PC-9 (cell line): ENCODE results near the gene ERAS.

Experiments used
- EZH2 ChIP-seq: fragments of 200-600 bp; sonication (generic); IDR thresholded peaks from 2 replicates; pipeline ENCODE4 v1.8.0; 2017; ENCODE audit warnings: antibody characterized with exemption, low read depth
- TF ChIP-seq, protein P1 (sequence below): fragments of 200-600 bp; sonication (generic); conservative IDR thresholded peaks from 2 replicates; pipeline ENCODE4 v1.6.1; 2017; ENCODE audit warnings: mixed run types, antibody characterized with exemption, mild to moderate bottlenecking, moderate library complexity

- TF ChIP-seq EZH2: no peak
- TF ChIP-seq, protein P1, sequence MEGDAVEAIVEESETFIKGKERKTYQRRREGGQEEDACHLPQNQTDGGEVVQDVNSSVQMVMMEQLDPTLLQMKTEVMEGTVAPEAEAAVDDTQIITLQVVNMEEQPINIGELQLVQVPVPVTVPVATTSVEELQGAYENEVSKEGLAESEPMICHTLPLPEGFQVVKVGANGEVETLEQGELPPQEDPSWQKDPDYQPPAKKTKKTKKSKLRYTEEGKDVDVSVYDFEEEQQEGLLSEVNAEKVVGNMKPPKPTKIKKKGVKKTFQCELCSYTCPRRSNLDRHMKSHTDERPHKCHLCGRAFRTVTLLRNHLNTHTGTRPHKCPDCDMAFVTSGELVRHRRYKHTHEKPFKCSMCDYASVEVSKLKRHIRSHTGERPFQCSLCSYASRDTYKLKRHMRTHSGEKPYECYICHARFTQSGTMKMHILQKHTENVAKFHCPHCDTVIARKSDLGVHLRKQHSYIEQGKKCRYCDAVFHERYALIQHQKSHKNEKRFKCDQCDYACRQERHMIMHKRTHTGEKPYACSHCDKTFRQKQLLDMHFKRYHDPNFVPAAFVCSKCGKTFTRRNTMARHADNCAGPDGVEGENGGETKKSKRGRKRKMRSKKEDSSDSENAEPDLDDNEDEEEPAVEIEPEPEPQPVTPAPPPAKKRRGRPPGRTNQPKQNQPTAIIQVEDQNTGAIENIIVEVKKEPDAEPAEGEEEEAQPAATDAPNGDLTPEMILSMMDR: no peak
Measured at GRCh38 chrX:48854898-48855297, 28.6 kb downstream of the ERAS start.
